Pancreas (tissue), 10 donors: ENCODE results near the gene PIGQ. TPM values are rescaled to one million over a fixed set of nuclear protein-coding genes. Genes with fewer than 3 reads are reported as not detected.

Experiments
- ATAC-seq, 4 donors: fragments of 200-7000 bp; cut with Tn5 transposase; one replicate each; pipeline versions ENCODE4 v1.8.0 to v1.9.1; 2020; ENCODE audit warnings: mild to moderate bottlenecking in 4 of 4, moderate library complexity in 4 of 4
- DNase-seq, 6 donors: peaks; one replicate each; pipeline ENCODE4 v3.0.0-alpha.2; 2020
- FAIRE-seq: peaks from 2 replicates; lab custom pipeline; 2012; peaks lifted over from hg19 to GRCh38; lab: Jason Lieb, UNC
- H3K27ac ChIP-seq, 4 donors: fragments of 200-600 bp; sonication (generic); 1 replicate in 3 of 4; 2 replicates in 1 of 4; pipeline versions ENCODE4 v1.5.0 to v1.8.0; 2020
- H3K27me3 ChIP-seq, 4 donors: fragments of 200-600 bp; one replicate each; pipeline ENCODE4 v1.8.0; 2021
- H3K36me3 ChIP-seq, 3 donors: fragments of 200-600 bp; sonication (generic) in 1 of 3; one replicate each; pipeline versions ENCODE4 v1.5.0 to v1.8.0; 2020 to 2021
- H3K4me1 ChIP-seq, 3 donors: fragments of 200-600 bp; one replicate each; pipeline ENCODE4 v1.8.0; 2021
- H3K4me3 ChIP-seq, 4 donors: fragments of 200-600 bp; sonication (generic) in 2 of 4; one replicate each; pipeline versions ENCODE4 v1.5.0 to v1.8.0; 2020 to 2021
- H3K9me3 ChIP-seq, 4 donors: fragments of 200-600 bp; one replicate each; pipeline ENCODE4 v1.8.0; 2021
- WGBS, 2 donors: extraction: QIAGEN DNeasy Blood & Tissue Kit; methylation state at CpG; one replicate each; pipeline ENCODE4 v1.1.7; 2013; 5-methylcytosine and 5-hydroxymethylcytosine counted together
- intact Hi-C, 3 donors: fragments of 100-400 bp; cut with DNase I; formaldehyde crosslinking; loops; one replicate each; pipeline versions ENCODE4 v1.11.1 to v1.14.2; 2022
- polyA plus RNA-seq, 2 donors: library from polyadenylated mRNA; stranded (reverse); fragments of 200-250 nt; gene quantifications; one replicate each; pipeline ENCODE4 v1.2.3, GENCODE V29; 2013
- total RNA-seq, 6 donors: library from RNA; stranded (reverse); fragmentation: NEBNext Ultra II Directional in 4 of 6; extraction: Animal tissue kit (Norgen Biotek cat#: 25700) in 4 of 6; gene quantifications; one replicate each; pipeline versions ENCODE4 v1.2.1 to v1.2.4, GENCODE V29; 2021 to 2023
- TF ChIP-seq, protein P1 (sequence below), 4 donors: fragments of 200-600 bp; sonication (generic) in 3 of 4; IDR thresholded peaks; one replicate each; pipeline versions ENCODE4 v1.5.0 to v1.8.0; 2021; ENCODE audit warnings: antibody characterized with exemption in 4 of 4
- donor health status: healthy with polysubstance abuse.
- donor health status: DM: no; HTN: no; CAD: no; lungs with moderate emphysema.
- donor health status: DM: no; HTN: no; CAD: no.
- donor health status: control.
- donor health status: control.
- donor health status: Bipolar disorder and iron deficiency.
- donor health status: DM: yes; HTN: yes; CAD: no.
- donor health status: DM: no; HTN: no; CAD: no.
- donor health status: DM: no; HTN: no; CAD: no.
- donor health status: DM: yes; HTN: yes; CAD: no.

Gene PIGQ
- total and polyA plus RNA-seq, 8 donors, result 29.7 to 165 (median 43.6) TPM

DNA sequence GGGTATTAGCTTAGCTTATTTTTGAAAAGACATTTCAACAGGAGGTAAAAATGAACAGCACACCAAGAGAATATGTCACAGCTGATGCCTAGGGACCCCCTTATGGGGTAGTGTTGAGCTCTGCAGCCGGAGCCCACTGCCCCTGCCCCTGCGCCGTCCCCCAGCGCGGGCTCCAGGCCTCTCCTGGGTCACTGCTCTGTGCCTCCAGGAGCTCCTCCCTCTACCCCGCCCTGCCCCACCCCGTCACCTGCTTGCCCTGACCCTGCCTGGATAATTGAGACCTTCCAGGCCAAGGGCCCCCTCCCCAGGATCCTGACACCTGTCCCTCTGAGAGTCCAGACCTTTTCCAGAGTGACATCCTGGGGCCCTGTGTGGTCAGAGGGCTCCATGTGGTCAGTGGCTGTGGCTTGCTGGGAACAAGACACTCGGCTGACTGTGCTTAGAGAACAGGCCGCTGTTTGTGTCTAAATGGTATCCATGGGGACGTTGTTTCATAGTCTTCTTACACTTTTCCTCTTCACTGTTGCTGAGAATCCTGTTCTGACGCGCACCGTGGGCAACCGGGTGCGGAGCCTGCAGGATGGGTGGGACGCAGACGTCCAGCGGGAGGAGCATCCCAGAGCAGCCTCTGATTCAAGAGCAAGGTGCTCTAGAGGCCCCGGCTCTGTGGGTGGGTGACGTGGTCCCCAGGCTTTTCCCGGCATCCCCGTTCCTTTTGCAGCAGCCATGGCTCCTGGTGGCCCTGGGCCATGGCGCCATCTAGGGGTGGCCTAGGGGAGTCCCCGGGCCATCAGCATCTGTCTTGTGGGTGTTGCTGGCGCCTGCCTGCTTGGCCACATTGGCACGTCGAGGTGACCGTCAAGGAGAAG is 41.0 kb downstream of the PIGQ start:
- H3K4me3 ChIP-seq, result no peak overlapping the region
- no peak for FAIRE-seq
- H3K9me3 ChIP-seq, result no peaks in the 10 kb centered on the region
- peak; percentile 74 to 95 (median 94) for ATAC-seq
- TF ChIP-seq, protein P1, sequence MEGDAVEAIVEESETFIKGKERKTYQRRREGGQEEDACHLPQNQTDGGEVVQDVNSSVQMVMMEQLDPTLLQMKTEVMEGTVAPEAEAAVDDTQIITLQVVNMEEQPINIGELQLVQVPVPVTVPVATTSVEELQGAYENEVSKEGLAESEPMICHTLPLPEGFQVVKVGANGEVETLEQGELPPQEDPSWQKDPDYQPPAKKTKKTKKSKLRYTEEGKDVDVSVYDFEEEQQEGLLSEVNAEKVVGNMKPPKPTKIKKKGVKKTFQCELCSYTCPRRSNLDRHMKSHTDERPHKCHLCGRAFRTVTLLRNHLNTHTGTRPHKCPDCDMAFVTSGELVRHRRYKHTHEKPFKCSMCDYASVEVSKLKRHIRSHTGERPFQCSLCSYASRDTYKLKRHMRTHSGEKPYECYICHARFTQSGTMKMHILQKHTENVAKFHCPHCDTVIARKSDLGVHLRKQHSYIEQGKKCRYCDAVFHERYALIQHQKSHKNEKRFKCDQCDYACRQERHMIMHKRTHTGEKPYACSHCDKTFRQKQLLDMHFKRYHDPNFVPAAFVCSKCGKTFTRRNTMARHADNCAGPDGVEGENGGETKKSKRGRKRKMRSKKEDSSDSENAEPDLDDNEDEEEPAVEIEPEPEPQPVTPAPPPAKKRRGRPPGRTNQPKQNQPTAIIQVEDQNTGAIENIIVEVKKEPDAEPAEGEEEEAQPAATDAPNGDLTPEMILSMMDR (IDR thresholded peaks at IDR 0.05), result peak; percentile 69 to 76 (median 74)
- WGBS, 2 donors, result 50 to 58% methylated on average over 28 of the region's 28 CpGs
- no peak overlapping the region for H3K27ac ChIP-seq
- no peaks in the 10 kb centered on the region for H3K27me3 ChIP-seq
- peaks cover 0 to 5% (median 3%) of the 10 kb centered on the region in 3 donors for H3K4me1 ChIP-seq
- no peaks in the 10 kb centered on the region for H3K36me3 ChIP-seq
- intact Hi-C loops, result no loop called here
- peak in 5 of 6 donors; percentile 63 to 89 (median 79) for DNase-seq

DNA sequence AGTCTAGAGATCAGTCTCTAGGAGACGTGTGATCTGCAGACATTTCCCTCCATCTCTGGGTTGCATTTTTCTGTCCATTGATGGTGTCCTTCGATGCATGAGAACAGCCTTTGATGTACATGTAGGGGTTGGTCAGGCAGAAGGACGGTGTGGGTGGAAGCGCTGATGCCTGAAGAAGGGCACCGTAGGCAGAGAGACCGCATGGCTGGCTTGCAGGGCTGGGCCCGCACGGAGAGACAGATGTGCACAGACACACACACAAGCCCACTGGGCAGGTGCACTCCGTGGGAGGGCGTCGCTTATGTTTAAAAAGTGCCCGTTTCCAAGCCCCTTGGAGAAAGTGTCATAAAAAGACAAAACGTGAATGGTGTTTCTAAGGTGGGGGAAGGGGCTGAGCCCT is 45.4 kb downstream of the PIGQ start:
- H3K27ac ChIP-seq, result no peak overlapping the region
- WGBS, 2 donors, result 91 to 94% methylated on average over 13 of the region's 13 CpGs
- H3K9me3 ChIP-seq, result no peaks in the 10 kb centered on the region
- intact Hi-C loops, result no loop called here
- peaks cover 0 to 5% (median 3%) of the 10 kb centered on the region in 3 donors for H3K4me1 ChIP-seq
- ATAC-seq (no peak), DNase-seq (no peak), FAIRE-seq (no peak)
- H3K4me3 ChIP-seq, result no peak overlapping the region
- no peaks in the 10 kb centered on the region for H3K27me3 ChIP-seq
- TF ChIP-seq, protein P1 (IDR thresholded peaks at IDR 0.05), result no peak
- peaks cover 0 to 8% (median 0%) of the 10 kb centered on the region in 3 donors for H3K36me3 ChIP-seq

DNA sequence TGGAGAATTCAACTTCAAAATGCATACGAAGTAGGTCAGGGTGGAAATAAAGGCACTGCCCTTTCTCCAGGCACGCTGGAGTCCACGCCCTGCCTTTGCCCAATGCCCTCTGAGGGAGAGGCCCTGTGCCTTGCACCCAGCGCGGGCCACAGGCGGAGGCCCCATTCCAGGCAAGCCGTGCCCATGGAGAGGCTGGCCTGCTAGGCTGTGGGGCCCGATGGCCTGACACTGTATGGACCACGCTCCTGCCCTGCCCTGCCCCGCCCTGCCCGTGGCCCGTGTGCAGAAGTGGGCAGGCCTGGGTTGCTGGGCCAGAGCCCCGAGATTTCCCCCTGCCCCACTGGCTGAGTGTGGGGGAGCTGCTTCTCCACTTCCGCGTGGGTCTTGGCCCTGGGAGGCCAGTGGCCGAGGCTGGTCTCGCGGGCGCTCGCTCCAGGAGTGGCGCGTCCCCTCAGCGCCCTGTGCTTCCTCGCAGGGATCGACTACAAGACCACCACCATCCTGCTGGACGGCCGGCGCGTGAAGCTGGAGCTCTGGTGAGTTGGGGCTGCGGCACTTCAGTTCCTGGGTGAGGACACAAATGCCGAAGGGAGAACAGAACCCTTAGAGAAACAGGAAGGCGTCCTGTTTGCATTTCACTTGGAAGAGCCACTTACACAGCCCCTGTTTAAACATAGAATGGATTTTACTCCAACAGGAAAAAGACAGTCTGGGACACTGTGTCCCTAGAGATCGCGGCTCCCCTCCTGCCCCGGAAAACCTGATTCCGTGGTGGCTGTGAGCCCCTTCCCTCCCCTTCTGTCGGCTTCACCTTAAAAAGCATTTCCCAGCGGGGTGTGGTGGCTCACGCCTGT is 47.2 kb downstream of the PIGQ start:
- no peak overlapping the region for H3K27ac ChIP-seq
- TF ChIP-seq, protein P1 (IDR thresholded peaks at IDR 0.05), result no peak
- no peaks in the 10 kb centered on the region for H3K27me3 ChIP-seq
- no peak for FAIRE-seq
- peak in 1 of 6 donors; percentile 62 for DNase-seq
- peak in 2 of 4 donors; percentile 34 to 55 for ATAC-seq
- peaks cover 0 to 8% (median 0%) of the 10 kb centered on the region in 3 donors for H3K36me3 ChIP-seq
- H3K4me3 ChIP-seq, result no peak overlapping the region
- H3K9me3 ChIP-seq, result no peaks in the 10 kb centered on the region
- H3K4me1 ChIP-seq, result no peaks in the 10 kb centered on the region
- 92 to 93% methylated on average over 39 of the region's 39 CpGs for WGBS, 2 donors
- intact Hi-C loops, result no loop called here

DNA sequence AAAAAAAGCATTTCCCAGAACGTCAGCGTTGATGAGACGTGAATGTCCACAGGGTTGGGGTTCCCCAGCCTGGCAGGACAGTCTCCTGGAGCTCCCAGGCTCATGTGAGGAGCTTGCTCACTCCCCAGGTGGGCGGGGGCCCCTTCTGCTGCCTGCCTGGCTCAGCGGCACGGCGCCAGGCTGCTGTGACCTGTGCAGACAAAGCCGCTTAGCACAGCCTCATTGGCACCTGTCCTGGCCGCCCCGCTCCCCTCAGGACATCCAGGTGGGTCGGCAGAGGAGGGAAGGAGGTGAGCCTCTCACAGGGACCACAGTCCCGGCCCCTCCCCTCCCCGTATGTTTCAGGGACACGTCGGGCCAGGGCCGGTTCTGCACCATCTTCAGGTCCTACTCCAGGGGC is 48.1 kb downstream of the PIGQ start:
- WGBS, 2 donors, result 85 to 88% methylated on average over 16 of the region's 16 CpGs
- no peaks in the 10 kb centered on the region for H3K4me1 ChIP-seq
- H3K36me3 ChIP-seq, result peaks cover 0 to 8% (median 0%) of the 10 kb centered on the region in 3 donors
- H3K27me3 ChIP-seq, result no peaks in the 10 kb centered on the region
- ATAC-seq (no peak), DNase-seq (peak in 1 of 6 donors; percentile 67), FAIRE-seq (no peak)
- H3K4me3 ChIP-seq, result no peak overlapping the region
- TF ChIP-seq, protein P1 (IDR thresholded peaks at IDR 0.05), result no peak
- no peak overlapping the region for H3K27ac ChIP-seq
- intact Hi-C loops, result no loop called here
- H3K9me3 ChIP-seq, result no peaks in the 10 kb centered on the region
